SK-N-SH (cell line): ENCODE results near the gene CEBPG. TPM values are rescaled to one million over a fixed set of nuclear protein-coding genes. Genes with fewer than 3 reads are reported as not detected.

Source experiments
- CTCF ChIA-PET: fragments of 300-600, 350-600 bp; formaldehyde crosslinking; extraction: SDS; loops from one replicate; lab custom pipeline; 2021; lab: Yijun Ruan, JAX
- POLR2A ChIA-PET: fragments of 350-600 bp; sonication (Branson Sonifier 250); formaldehyde crosslinking; extraction: SDS; loops from one replicate; lab custom pipeline; 2020; ENCODE audit warnings: antibody characterized with exemption, inconsistent platforms; lab: Yijun Ruan, JAX
- DNase-seq: peaks from one replicate; pipeline ENCODE4 v3.0.0; 2012
- H2AFZ ChIP-seq: fragments of 200-600 bp; sonication (generic); 2 replicates; pipeline ENCODE4 v1.8.1; 2016; ENCODE audit warnings: antibody characterized with exemption, mild to moderate bottlenecking, low read depth
- H3F3A ChIP-seq: fragments of 200-600 bp; sonication (generic); replicated peaks from 2 replicates; pipeline ENCODE3; 2016; ENCODE audit warnings: antibody characterized with exemption, mild to moderate bottlenecking; ENCODE audit not compliant: insufficient read depth
- H3K27ac ChIP-seq, 2 experiments: fragments of 200-500 bp in 1 of 2; fragments of 200-600 bp in 1 of 2; sonication (Bioruptor generic) in 1 of 2; sonication (generic), shearing (Covaris generic) in 1 of 2; 2 replicates each; pipeline versions ENCODE4 v1.5.1 to v1.6.1; 2014 to 2016; ENCODE audit warnings: low read depth in 2 of 2, inconsistent platforms in 1 of 2, low read length in 1 of 2, mild to moderate bottlenecking in 1 of 2, mixed read lengths in 1 of 2
- H3K27me3 ChIP-seq: fragments of 200-600 bp; sonication (generic), shearing (Covaris generic); 2 replicates; pipeline ENCODE4 v1.6.1; 2016; ENCODE audit warnings: mixed run types; ENCODE audit not compliant: insufficient read depth
- H3K36me3 ChIP-seq, 2 experiments: fragments of 200-500 bp in 1 of 2; fragments of 200-600 bp in 1 of 2; sonication (Bioruptor generic) in 1 of 2; sonication (generic) in 1 of 2; replicated peaks in 1 of 2; 2 replicates each; pipeline versions ENCODE3 to v1.5.1; 2014 to 2016; ENCODE audit warnings: low read length in 1 of 2, mild to moderate bottlenecking in 1 of 2; ENCODE audit not compliant: insufficient read depth in 2 of 2, control insufficient read depth in 1 of 2
- H3K4me1 ChIP-seq, 2 experiments: fragments of 200-500 bp in 1 of 2; fragments of 200-600 bp in 1 of 2; sonication (Bioruptor generic) in 1 of 2; sonication (generic), shearing (Covaris generic) in 1 of 2; 2 replicates each; pipeline versions ENCODE4 v1.5.1 to v1.6.1; 2014 to 2016; ENCODE audit warnings: low read depth in 1 of 2, low read length in 1 of 2, mixed run types in 1 of 2; ENCODE audit not compliant: insufficient read depth in 2 of 2, control insufficient read depth in 1 of 2
- H3K4me2 ChIP-seq: fragments of 200-600 bp; sonication (generic), shearing (Covaris generic); 2 replicates; pipeline ENCODE4 v1.6.1; 2017; ENCODE audit warnings: mixed run types
- H3K4me3 ChIP-seq, 2 experiments: fragments of 200-500 bp in 1 of 2; fragments of 200-600 bp in 1 of 2; sonication (Bioruptor generic) in 1 of 2; sonication (generic), shearing (Covaris generic) in 1 of 2; 2 replicates each; pipeline versions ENCODE4 v1.5.1 to v1.8.1; 2014 to 2016; ENCODE audit warnings: low read depth in 2 of 2, inconsistent platforms in 1 of 2, low read length in 1 of 2, mild to moderate bottlenecking in 1 of 2, mixed read lengths in 1 of 2, moderate library complexity in 1 of 2
- H3K79me2 ChIP-seq: fragments of 200-600 bp; sonication (generic); 2 replicates; pipeline ENCODE4 v1.8.1; 2017; ENCODE audit warnings: mild to moderate bottlenecking; ENCODE audit not compliant: insufficient read depth
- H3K9ac ChIP-seq: fragments of 200-600 bp; sonication (generic); 2 replicates; pipeline ENCODE4 v1.6.1; 2017; ENCODE audit warnings: mixed run types
- H3K9me2 ChIP-seq: fragments of 200-600 bp; sonication (generic); 2 replicates; pipeline ENCODE4 v1.6.1; 2017; ENCODE audit warnings: mixed run types
- H3K9me3 ChIP-seq: fragments of 200-600 bp; sonication (generic); 2 replicates; pipeline ENCODE4 v1.6.1; 2017; ENCODE audit warnings: mixed run types, mild to moderate bottlenecking, moderate library complexity
- H4K20me1 ChIP-seq: fragments of 200-600 bp; sonication (generic); 2 replicates; pipeline ENCODE4 v1.6.1; 2017; ENCODE audit warnings: mild to moderate bottlenecking, mixed run types; ENCODE audit not compliant: insufficient read depth
- CTCF ChIP-seq: fragments of 200-600 bp; sonication (generic); IDR thresholded peaks from 2 replicates; pipeline ENCODE4 v1.6.1; 2017; ENCODE audit warnings: antibody characterized with exemption, mild to moderate bottlenecking, moderate library complexity
- ELF1 ChIP-seq: IDR thresholded peaks from 2 replicates; pipeline ENCODE4 v1.4.0; 2012
- JUND ChIP-seq: IDR thresholded peaks from 2 replicates; pipeline ENCODE4 v1.4.0; 2012
- MEF2A ChIP-seq: IDR thresholded peaks from 2 replicates; pipeline ENCODE4 v1.4.0; 2012; ENCODE audit warnings: low read depth, borderline replicate concordance
- NRF1 ChIP-seq: IDR thresholded peaks from 2 replicates; pipeline ENCODE4 v1.6.1; 2012; ENCODE audit warnings: low read depth, mild to moderate bottlenecking, low read length
- RAD21 ChIP-seq: IDR thresholded peaks from 2 replicates; pipeline ENCODE4 v1.6.1; 2012; ENCODE audit warnings: mild to moderate bottlenecking, low read length
- RXRA ChIP-seq: IDR thresholded peaks from 2 replicates; pipeline ENCODE4 v1.4.0; 2012; ENCODE audit warnings: low read depth, mild to moderate bottlenecking, borderline replicate concordance
- TAF1 ChIP-seq: IDR thresholded peaks from 2 replicates; pipeline ENCODE4 v1.6.1; 2012; ENCODE audit warnings: low read depth, mild to moderate bottlenecking, low read length, moderate library complexity, borderline replicate concordance
- WGBS: methylation state at CpG from one replicate; pipeline ENCODE4 v1.1.6; 2017; ENCODE audit warnings: low lambda C conversion rate; 5-methylcytosine and 5-hydroxymethylcytosine counted together
- polyA plus RNA-seq, 3 experiments: library from polyadenylated mRNA; depleted of rRNA; stranded (reverse); fragments of >200 nt; gene quantifications; 2 replicates each; pipeline ENCODE4 v1.2.3, GENCODE V29; 2012
- TF ChIP-seq, protein P1 (sequence below): fragments of 150-350 bp; IDR thresholded peaks from 2 replicates; pipeline ENCODE4 v1.6.1; 2016; ENCODE audit warnings: mild to moderate bottlenecking, low read depth, low read length

Gene CEBPG
- polyA plus RNA-seq, 1 of the 3 experiments (the other 2 are of a cell fraction), result 9.1 TPM

GRCh38 chr19:33400856-33401682 lies 27.6 kb downstream of the CEBPG start:
- DNase-seq, result peak; percentile 27
- Histone ChIP-seq H3K79me2 (no peaks in the 10 kb centered on the region), H3K4me3 (no peak overlapping the region), H3K4me2 (no peak overlapping the region), H3K27me3 (no peaks in the 10 kb centered on the region), H3K9me2 (no peaks in the 10 kb centered on the region), H3F3A (no peaks in the 10 kb centered on the region), H3K9ac (no peak overlapping the region), H3K9me3 (no peaks in the 10 kb centered on the region), H3K27ac (no peak overlapping the region), H3K4me1 (no peaks in the 10 kb centered on the region; a peak in 1 of 4 replicates), H2AFZ (no peak overlapping the region), H4K20me1 (no peaks in the 10 kb centered on the region), H3K36me3 (no peaks in the 10 kb centered on the region)
- 93% methylated on average over 16 of the region's 24 CpGs for WGBS
- CTCF ChIA-PET, result interaction anchor here (0.7 to 22.5 kb wide), 5 partner anchors 34 to 695 kb away, joined by 3 to 511 read pairs (median 4); no protein-coding TSS in a partner anchor
- POLR2A ChIA-PET, result no interaction called here
- TF ChIP-seq ELF1 (no peak), RAD21 (no peak), TAF1 (no peak), JUND (no peak), RXRA (no peak)

DNA sequence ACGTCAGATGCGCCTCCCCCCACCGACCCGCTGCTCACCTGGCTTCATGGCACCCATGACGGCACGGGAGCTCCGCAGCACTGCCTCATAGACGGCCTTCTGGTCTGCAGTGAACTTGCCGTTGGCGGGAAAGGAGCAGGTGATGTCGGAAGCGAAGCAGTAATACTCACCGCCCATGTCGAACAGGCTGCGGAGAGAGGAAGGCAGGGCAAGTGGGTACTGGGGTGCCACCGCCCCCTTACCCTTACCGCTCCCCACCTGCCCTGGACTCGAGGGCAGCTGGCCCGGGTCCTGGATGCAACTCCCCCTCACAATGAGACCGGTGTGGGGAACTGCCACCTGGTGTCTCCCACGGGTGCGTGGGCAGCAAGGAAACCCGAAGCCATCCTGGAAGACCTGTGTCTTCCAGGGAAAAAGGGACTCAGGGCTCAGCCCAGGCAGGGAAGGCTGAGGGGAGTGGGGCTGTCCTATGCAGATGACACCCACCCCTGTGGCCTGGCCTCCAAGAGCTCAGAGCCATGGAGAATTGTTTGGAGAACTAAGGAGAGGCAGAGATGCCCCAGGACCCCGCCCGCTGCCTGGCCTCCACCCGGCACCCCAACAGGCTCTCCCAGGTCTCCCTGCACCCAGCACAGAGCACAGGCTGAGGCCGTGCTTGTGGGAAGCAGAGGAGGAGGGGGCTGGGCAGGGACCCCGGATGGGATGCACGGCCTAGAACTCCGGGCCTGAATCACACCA lies 28.3 kb downstream of the CEBPG start:
- no peaks in the 10 kb centered on the region for H3K36me3 ChIP-seq
- H4K20me1 ChIP-seq, result no peaks in the 10 kb centered on the region
- H2AFZ ChIP-seq, result no peak overlapping the region
- DNase-seq, result peak; percentile 23
- ChIA-PET POLR2A (no interaction called here), CTCF (interaction anchor here (0.8 to 22.5 kb wide), 6 partner anchors 9 to 376 kb away, joined by 3 to 511 read pairs (median 4); no protein-coding TSS in a partner anchor)
- H3K27me3 ChIP-seq, result no peaks in the 10 kb centered on the region
- WGBS, result 91% methylated on average over 17 of the region's 30 CpGs
- no peaks in the 10 kb centered on the region for H3F3A ChIP-seq
- no peaks in the 10 kb centered on the region for H3K9me3 ChIP-seq
- no peak overlapping the region for H3K4me3 ChIP-seq
- H3K79me2 ChIP-seq, result no peaks in the 10 kb centered on the region
- H3K4me1 ChIP-seq, result peaks cover 0 to 6% of the 10 kb centered on the region in 2 experiments; a peak in 1 of 4 replicates
- no peak for TF ChIP-seq MEF2A
- TF ChIP-seq ELF1, result no peak
- TF ChIP-seq, protein P1, sequence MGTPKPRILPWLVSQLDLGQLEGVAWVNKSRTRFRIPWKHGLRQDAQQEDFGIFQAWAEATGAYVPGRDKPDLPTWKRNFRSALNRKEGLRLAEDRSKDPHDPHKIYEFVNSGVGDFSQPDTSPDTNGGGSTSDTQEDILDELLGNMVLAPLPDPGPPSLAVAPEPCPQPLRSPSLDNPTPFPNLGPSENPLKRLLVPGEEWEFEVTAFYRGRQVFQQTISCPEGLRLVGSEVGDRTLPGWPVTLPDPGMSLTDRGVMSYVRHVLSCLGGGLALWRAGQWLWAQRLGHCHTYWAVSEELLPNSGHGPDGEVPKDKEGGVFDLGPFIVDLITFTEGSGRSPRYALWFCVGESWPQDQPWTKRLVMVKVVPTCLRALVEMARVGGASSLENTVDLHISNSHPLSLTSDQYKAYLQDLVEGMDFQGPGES, result no peak
- no peak for TF ChIP-seq CTCF
- TF ChIP-seq NRF1, result no peak
- H3K9ac ChIP-seq, result no peak overlapping the region
- no peak overlapping the region for H3K4me2 ChIP-seq
- no peaks in the 10 kb centered on the region for H3K9me2 ChIP-seq
- no peak overlapping the region for H3K27ac ChIP-seq
